OCI-LY3 (cell line): ENCODE data around the gene OR1L6.

Experiments used
- H2AFZ ChIP-seq: fragments of 200-600, 300-600 bp; shearing (Covaris generic); 2 replicates; pipeline ENCODE4 v1.6.0; 2014; ENCODE audit warnings: antibody characterized with exemption, low read depth, low read length
- H3K27ac ChIP-seq: fragments of 200-600, 300-600 bp; sonication (generic); 2 replicates; pipeline ENCODE4 v1.5.1; 2014; ENCODE audit warnings: mild to moderate bottlenecking, low read length, moderate library complexity, mixed read lengths
- H3K27me3 ChIP-seq: fragments of 200-600, 300-600 bp; sonication (generic); 2 replicates; pipeline ENCODE4 v1.6.1; 2014; ENCODE audit warnings: low read depth, low read length, mixed read lengths
- H3K36me3 ChIP-seq: fragments of 200-600, 300-600 bp; sonication (generic); replicated peaks from 2 replicates; pipeline ENCODE3; 2014; ENCODE audit warnings: low read depth, low read length, mixed read lengths
- H3K4me1 ChIP-seq: fragments of 300-600, 200-600 bp; sonication (generic); 2 replicates; pipeline ENCODE4 v1.6.1; 2014; ENCODE audit warnings: low read length, mixed read lengths
- H3K4me2 ChIP-seq: fragments of 200-600, 300-600 bp; sonication (generic); 2 replicates; pipeline ENCODE4 v1.6.1; 2014; ENCODE audit warnings: low read length, mixed read lengths
- H3K4me3 ChIP-seq: fragments of 300-600, 200-600 bp; sonication (generic); 2 replicates; pipeline ENCODE4 v1.5.1; 2014; ENCODE audit warnings: antibody characterized with exemption, mild to moderate bottlenecking, low read length, moderate library complexity
- H3K79me2 ChIP-seq: fragments of 300-600, 200-600 bp; shearing (Covaris generic); 2 replicates; pipeline ENCODE4 v1.6.1; 2014; ENCODE audit warnings: mild to moderate bottlenecking, low read length, mixed read lengths
- H3K9ac ChIP-seq: fragments of 300-600, 200-600 bp; shearing (Covaris generic); 2 replicates; pipeline ENCODE4 v1.6.0; 2014; ENCODE audit warnings: mild to moderate bottlenecking, low read length, moderate library complexity
- H3K9me3 ChIP-seq: fragments of 200-600, 300-600 bp; shearing (Covaris generic); 2 replicates; pipeline ENCODE4 v1.6.1; 2014; ENCODE audit warnings: low read length, mixed read lengths; ENCODE audit not compliant: insufficient read depth
- H4K20me1 ChIP-seq: fragments of 200-600, 300-600 bp; sonication (generic); 2 replicates; pipeline ENCODE4 v1.6.1; 2016; ENCODE audit warnings: low read length, mixed read lengths; ENCODE audit not compliant: insufficient read depth
- CTCF ChIP-seq: fragments of 200-600, 300-600 bp; sonication (generic); IDR thresholded peaks from 2 replicates; pipeline ENCODE4 v1.5.1; 2014; ENCODE audit warnings: antibody characterized with exemption, low read length, low read depth
- EZH2phosphoT487 ChIP-seq: fragments of 200-600 bp; shearing (Covaris generic); IDR thresholded peaks from 2 replicates; pipeline ENCODE4 v1.6.1; 2018; ENCODE audit warnings: antibody characterized with exemption, mixed run types, low read depth

The OR1L6 gene

DNA sequence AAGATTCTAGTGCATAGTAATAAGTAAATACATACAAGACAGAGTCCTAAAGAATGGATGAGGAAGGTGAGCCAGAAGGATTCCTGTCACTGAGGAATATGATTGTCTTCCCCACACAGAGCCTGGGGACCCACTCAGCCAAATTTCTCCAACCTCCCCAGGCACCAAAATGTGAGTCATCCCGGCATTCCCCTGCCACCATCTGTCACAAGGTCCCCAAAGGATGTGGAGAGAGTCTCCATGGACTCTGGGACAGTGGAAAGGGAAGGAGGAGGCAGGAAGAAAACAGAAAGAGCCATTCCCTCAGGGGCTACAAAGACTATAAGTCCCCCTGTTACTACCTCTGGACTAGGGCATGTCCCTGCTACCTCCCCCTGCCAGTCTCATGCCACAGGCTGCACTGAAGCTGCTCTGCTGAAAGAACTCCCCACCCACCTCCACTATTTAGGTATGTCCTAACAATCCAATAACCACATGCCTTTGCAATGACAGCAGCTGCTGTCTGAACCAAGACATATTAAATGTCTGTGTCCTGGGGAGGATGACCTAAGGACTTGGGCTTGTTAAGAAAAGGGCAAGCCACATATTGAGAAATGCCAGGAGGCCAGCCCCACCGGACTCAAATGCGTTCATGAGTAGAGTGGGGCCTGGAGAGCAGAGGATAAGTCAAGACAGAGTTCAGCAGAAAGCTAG, 36.0 kb downstream of the OR1L6 start:
- H2AFZ ChIP-seq = no peak overlapping the region
- no peak overlapping the region for H3K9ac ChIP-seq
- TF ChIP-seq CTCF = no peak
- no peak for TF ChIP-seq EZH2phosphoT487
- H3K4me3 ChIP-seq = no peak overlapping the region
- H3K36me3 ChIP-seq = no peaks in the 10 kb centered on the region
- H3K9me3 ChIP-seq = no peaks in the 10 kb centered on the region
- no peak overlapping the region for H3K4me2 ChIP-seq
- H3K4me1 ChIP-seq = no peaks in the 10 kb centered on the region
- H3K79me2 ChIP-seq = no peaks in the 10 kb centered on the region
- 0 out of 2 replicates have a peak, but pooled peaks cover 7% of the 10 kb centered on the region for H3K27me3 ChIP-seq
- H4K20me1 ChIP-seq = no peaks in the 10 kb centered on the region
- no peak overlapping the region for H3K27ac ChIP-seq

DNA sequence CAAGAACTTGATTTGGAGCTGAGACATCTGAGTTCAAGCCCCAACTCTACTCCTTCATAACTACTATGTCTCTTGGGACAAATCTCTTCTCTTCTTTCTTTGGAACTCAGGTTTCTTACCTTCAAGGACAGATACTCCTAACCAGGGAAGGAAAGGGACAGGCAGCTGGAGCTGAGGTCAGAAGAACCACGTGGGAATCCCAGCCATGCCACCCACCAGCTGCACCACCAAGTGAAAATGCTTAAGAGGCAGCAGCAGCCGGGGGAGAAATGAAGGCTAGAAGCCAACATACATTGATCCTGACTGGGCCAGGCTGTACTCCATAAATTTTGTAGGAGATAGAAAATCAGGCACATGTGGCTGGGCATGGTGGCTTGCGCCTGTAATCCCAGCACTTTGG, 37.1 kb downstream of the OR1L6 start:
- H3K4me1 ChIP-seq = no peaks in the 10 kb centered on the region
- H3K4me3 ChIP-seq = no peak overlapping the region
- H3K27ac ChIP-seq = no peak overlapping the region
- H3K9ac ChIP-seq = no peak overlapping the region
- no peaks in the 10 kb centered on the region for H3K79me2 ChIP-seq
- 0 out of 2 replicates have a peak, but pooled peaks cover 7% of the 10 kb centered on the region for H3K27me3 ChIP-seq
- H2AFZ ChIP-seq = no peak overlapping the region
- H4K20me1 ChIP-seq = no peaks in the 10 kb centered on the region
- no peak overlapping the region for H3K4me2 ChIP-seq
- no peaks in the 10 kb centered on the region for H3K9me3 ChIP-seq
- TF ChIP-seq EZH2phosphoT487 (no peak), CTCF (no peak)
- no peaks in the 10 kb centered on the region for H3K36me3 ChIP-seq

DNA sequence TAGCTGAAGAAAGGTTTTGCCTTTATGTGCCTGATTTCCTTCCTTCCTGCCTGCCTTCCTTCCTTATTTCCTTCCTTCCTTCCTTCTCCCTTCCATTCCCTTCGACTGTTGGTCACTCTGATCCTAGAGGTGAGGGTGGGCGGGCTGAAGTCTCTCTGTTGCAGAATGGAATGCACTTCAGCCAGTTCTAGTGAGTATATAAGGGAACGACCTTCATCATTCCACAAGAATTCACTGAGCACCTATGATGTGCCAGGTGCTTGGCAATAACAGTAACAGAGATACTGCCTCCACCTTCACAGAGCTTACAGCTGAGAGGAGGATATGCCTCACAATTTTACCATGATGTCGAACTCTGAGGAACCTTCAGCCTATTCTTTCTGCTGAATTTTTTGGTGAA, 37.9 kb downstream of the OR1L6 start:
- Histone ChIP-seq H3K9me3 (no peaks in the 10 kb centered on the region), H3K4me3 (no peak overlapping the region), H3K27ac (no peak overlapping the region), H3K79me2 (no peaks in the 10 kb centered on the region), H3K4me1 (no peaks in the 10 kb centered on the region), H3K36me3 (no peaks in the 10 kb centered on the region), H2AFZ (no peak overlapping the region), H3K9ac (no peak overlapping the region), H3K27me3 (0 out of 2 replicates have a peak, but pooled peaks cover 7% of the 10 kb centered on the region), H4K20me1 (no peaks in the 10 kb centered on the region), H3K4me2 (no peak overlapping the region)
- TF ChIP-seq EZH2phosphoT487 = no peak
- TF ChIP-seq CTCF = no peak

DNA sequence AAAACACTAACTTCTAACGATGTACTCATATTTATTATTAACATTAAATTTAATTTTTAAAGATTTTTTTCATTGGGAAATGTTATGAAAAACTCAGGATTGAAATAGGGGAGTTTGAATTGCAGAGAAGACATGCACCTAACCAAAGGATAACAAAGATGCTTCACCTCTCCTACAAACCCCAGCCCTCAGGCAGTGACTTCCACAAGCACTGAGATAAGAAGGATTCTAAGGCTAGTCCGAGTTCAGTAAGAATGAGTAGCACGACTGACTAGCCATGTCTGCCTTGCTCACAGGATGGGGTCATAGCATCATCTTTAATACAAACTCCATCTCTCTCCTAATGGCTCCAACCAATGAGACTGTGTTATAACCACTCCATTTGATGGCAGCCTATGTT, 39.6 kb downstream of the OR1L6 start:
- H2AFZ ChIP-seq = no peak overlapping the region
- no peak overlapping the region for H3K27ac ChIP-seq
- TF ChIP-seq EZH2phosphoT487 = no peak
- no peak for TF ChIP-seq CTCF
- 0 out of 2 replicates have a peak, but pooled peaks cover 7% of the 10 kb centered on the region for H3K27me3 ChIP-seq
- H3K36me3 ChIP-seq = no peaks in the 10 kb centered on the region
- peaks cover 9% of the 10 kb centered on the region for H3K4me1 ChIP-seq
- H3K79me2 ChIP-seq = no peaks in the 10 kb centered on the region
- H3K4me3 ChIP-seq = no peak overlapping the region
- no peak overlapping the region for H3K9ac ChIP-seq
- H4K20me1 ChIP-seq = no peaks in the 10 kb centered on the region
- H3K9me3 ChIP-seq = no peaks in the 10 kb centered on the region
- no peak overlapping the region for H3K4me2 ChIP-seq
